DOHH2 (cell line): ENCODE measurements around the gene SRPK2.
"Not testable (repeated sequence)": the region's sequence is repeated elsewhere in the genome, so short reads cannot be mapped to it uniquely, and the experiment has no call there.

ENCODE experiments used
- H3F3A ChIP-seq: fragments of 200-600 bp; sonication (generic), shearing (Covaris generic); 2 replicates; pipeline ENCODE4 v1.6.0; 2016; ENCODE audit warnings: antibody characterized with exemption, mild to moderate bottlenecking; ENCODE audit not compliant: control insufficient read depth, insufficient read depth
- H3K27ac ChIP-seq: fragments of 200-600 bp; sonication (generic); 2 replicates; pipeline ENCODE4 v1.5.1; 2014; ENCODE audit warnings: low read depth, mild to moderate bottlenecking, low read length, moderate library complexity
- H3K27me3 ChIP-seq: fragments of 200-600 bp; sonication (generic); 2 replicates; pipeline ENCODE4 v1.6.1; 2014; ENCODE audit warnings: mild to moderate bottlenecking, low read length, mixed read lengths; ENCODE audit not compliant: control insufficient read depth
- H3K36me3 ChIP-seq: fragments of 200-600 bp; sonication (generic); 2 replicates; pipeline ENCODE4 v1.6.1; 2014; ENCODE audit warnings: mild to moderate bottlenecking, low read length, moderate library complexity, mixed read lengths; ENCODE audit not compliant: control insufficient read depth
- H3K4me1 ChIP-seq: fragments of 200-600 bp; sonication (generic); 2 replicates; pipeline ENCODE4 v1.6.1; 2014; ENCODE audit warnings: mild to moderate bottlenecking, low read length, mixed read lengths; ENCODE audit not compliant: control insufficient read depth
- H3K4me2 ChIP-seq: fragments of 200-600 bp; sonication (generic); 2 replicates; pipeline ENCODE4 v1.6.0; 2014; ENCODE audit warnings: mild to moderate bottlenecking, low read length, moderate library complexity
- H3K4me3 ChIP-seq: fragments of 200-600 bp; sonication (generic); 2 replicates; pipeline ENCODE4 v1.5.1; 2014; ENCODE audit warnings: mild to moderate bottlenecking, low read length, mixed read lengths
- H3K79me2 ChIP-seq: fragments of 200-600 bp; sonication (generic); 2 replicates; pipeline ENCODE4 v1.6.1; 2014; ENCODE audit warnings: mild to moderate bottlenecking, low read length, mixed read lengths; ENCODE audit not compliant: control insufficient read depth
- H3K9me2 ChIP-seq: fragments of 200-600 bp; sonication (generic); replicated peaks from 2 replicates; pipeline ENCODE4 v1.6.1; 2014; ENCODE audit warnings: mild to moderate bottlenecking, low read length, mixed read lengths; ENCODE audit not compliant: control insufficient read depth
- H3K9me3 ChIP-seq: fragments of 200-600 bp; sonication (generic); 2 replicates; pipeline ENCODE4 v1.6.1; 2014; ENCODE audit warnings: antibody characterized with exemption, low read length, mixed read lengths; ENCODE audit not compliant: control insufficient read depth, insufficient read depth
- H4K20me1 ChIP-seq: fragments of 200-600 bp; sonication (generic); 2 replicates; pipeline ENCODE4 v1.6.0; 2014; ENCODE audit warnings: low read depth, mild to moderate bottlenecking, antibody characterized with exemption, low read length, moderate library complexity; ENCODE audit not compliant: control insufficient read depth, insufficient read depth
- EZH2phosphoT487 ChIP-seq: fragments of 200-600 bp; sonication (generic); IDR thresholded peaks from 2 replicates; pipeline ENCODE4 v1.6.1; 2017; ENCODE audit warnings: borderline replicate concordance, mild to moderate bottlenecking, antibody characterized with exemption, low read length, moderate library complexity, mixed read lengths
- TF ChIP-seq, protein P1 (sequence below): fragments of 200-600 bp; sonication (generic); IDR thresholded peaks from one replicate; pipeline ENCODE4 v1.5.1; 2014; ENCODE audit warnings: antibody characterized with exemption, mild to moderate bottlenecking, low read depth, low read length; ENCODE audit not compliant: poor library complexity, severe bottlenecking

SRPK2 gene

GRCh38 chr7:105304040-105304895 lies 84.5 kb downstream of the SRPK2 start:
- H3K4me3 ChIP-seq = no peak overlapping the region
- H4K20me1 ChIP-seq = no peaks in the 10 kb centered on the region
- H3K4me1 ChIP-seq = peaks cover 7% of the 10 kb centered on the region; the same call in 1 of the 2 replicates
- no peaks in the 10 kb centered on the region for H3K36me3 ChIP-seq
- no peaks in the 10 kb centered on the region for H3F3A ChIP-seq
- TF ChIP-seq EZH2phosphoT487 = no peak
- TF ChIP-seq, protein P1, sequence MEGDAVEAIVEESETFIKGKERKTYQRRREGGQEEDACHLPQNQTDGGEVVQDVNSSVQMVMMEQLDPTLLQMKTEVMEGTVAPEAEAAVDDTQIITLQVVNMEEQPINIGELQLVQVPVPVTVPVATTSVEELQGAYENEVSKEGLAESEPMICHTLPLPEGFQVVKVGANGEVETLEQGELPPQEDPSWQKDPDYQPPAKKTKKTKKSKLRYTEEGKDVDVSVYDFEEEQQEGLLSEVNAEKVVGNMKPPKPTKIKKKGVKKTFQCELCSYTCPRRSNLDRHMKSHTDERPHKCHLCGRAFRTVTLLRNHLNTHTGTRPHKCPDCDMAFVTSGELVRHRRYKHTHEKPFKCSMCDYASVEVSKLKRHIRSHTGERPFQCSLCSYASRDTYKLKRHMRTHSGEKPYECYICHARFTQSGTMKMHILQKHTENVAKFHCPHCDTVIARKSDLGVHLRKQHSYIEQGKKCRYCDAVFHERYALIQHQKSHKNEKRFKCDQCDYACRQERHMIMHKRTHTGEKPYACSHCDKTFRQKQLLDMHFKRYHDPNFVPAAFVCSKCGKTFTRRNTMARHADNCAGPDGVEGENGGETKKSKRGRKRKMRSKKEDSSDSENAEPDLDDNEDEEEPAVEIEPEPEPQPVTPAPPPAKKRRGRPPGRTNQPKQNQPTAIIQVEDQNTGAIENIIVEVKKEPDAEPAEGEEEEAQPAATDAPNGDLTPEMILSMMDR = no peak
- no peaks in the 10 kb centered on the region for H3K27me3 ChIP-seq
- H3K9me2 ChIP-seq = no peaks in the 10 kb centered on the region
- H3K9me3 ChIP-seq = no peaks in the 10 kb centered on the region
- H3K4me2 ChIP-seq = no peak overlapping the region
- peaks cover 6% of the 10 kb centered on the region; the same call in 1 of the 2 replicates for H3K79me2 ChIP-seq
- no peak overlapping the region for H3K27ac ChIP-seq

- H3K9me3 ChIP-seq, H3F3A ChIP-seq, H3K4me1 ChIP-seq, H3K27ac ChIP-seq, H3K36me3 ChIP-seq, H3K27me3 ChIP-seq, H3K79me2 ChIP-seq, H4K20me1 ChIP-seq, H3K9me2 ChIP-seq, H3K4me2 ChIP-seq, H3K4me3 ChIP-seq: not testable (repeated sequence)
Observed at GRCh38 chr7:105300587-105300986, 88.1 kb downstream of the SRPK2 start.

DNA sequence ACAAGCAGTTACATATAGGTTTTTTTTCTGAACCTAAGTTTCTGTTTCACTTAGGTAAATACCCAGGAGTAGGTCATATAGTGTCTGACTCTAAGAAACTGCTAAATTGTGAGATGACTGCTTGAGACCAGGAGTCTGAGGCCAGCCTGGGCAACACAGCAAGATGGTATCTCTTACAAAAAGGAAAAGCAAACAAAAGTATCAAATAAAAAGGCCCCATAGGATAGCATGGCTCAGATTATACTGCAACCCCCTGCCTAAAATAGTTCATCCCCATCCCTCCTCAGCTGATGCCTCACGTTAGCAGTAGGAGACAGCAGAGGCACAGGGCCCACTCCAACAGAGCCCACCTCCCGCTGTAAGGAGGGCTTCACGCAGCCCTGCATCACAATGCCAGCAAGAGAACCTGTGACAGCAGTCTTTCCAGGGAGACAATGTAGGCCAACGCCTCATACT lies 90.3 kb downstream of the SRPK2 start:
- no peaks in the 10 kb centered on the region for H4K20me1 ChIP-seq
- no peaks in the 10 kb centered on the region for H3F3A ChIP-seq
- no peak overlapping the region for H3K4me3 ChIP-seq
- no peaks in the 10 kb centered on the region for H3K36me3 ChIP-seq
- TF ChIP-seq, protein P1 = no peak
- TF ChIP-seq EZH2phosphoT487 = no peak
- H3K27ac ChIP-seq = no peak overlapping the region
- peaks cover 4% of the 10 kb centered on the region; the same call in 1 of the 2 replicates for H3K4me1 ChIP-seq
- no peaks in the 10 kb centered on the region for H3K9me2 ChIP-seq
- 0 out of 2 replicates have a peak, but pooled peaks cover 4% of the 10 kb centered on the region for H3K79me2 ChIP-seq
- H3K9me3 ChIP-seq = no peaks in the 10 kb centered on the region
- no peaks in the 10 kb centered on the region for H3K27me3 ChIP-seq
- no peak overlapping the region for H3K4me2 ChIP-seq

- H3K27me3 ChIP-seq = no peaks in the 10 kb centered on the region
- no peaks in the 10 kb centered on the region for H3K9me2 ChIP-seq
- H3K27ac ChIP-seq = no peak overlapping the region
- no peaks in the 10 kb centered on the region for H3F3A ChIP-seq
- no peak overlapping the region for H3K4me2 ChIP-seq
- H3K9me3 ChIP-seq = no peaks in the 10 kb centered on the region
- no peaks in the 10 kb centered on the region for H4K20me1 ChIP-seq
- TF ChIP-seq, protein P1 = no peak
- no peak for TF ChIP-seq EZH2phosphoT487
- 0 out of 2 replicates have a peak, but pooled peaks cover 4% of the 10 kb centered on the region for H3K79me2 ChIP-seq
- peaks cover 4% of the 10 kb centered on the region; the same call in 1 of the 2 replicates for H3K4me1 ChIP-seq
- no peaks in the 10 kb centered on the region for H3K36me3 ChIP-seq
- H3K4me3 ChIP-seq = no peak overlapping the region
Observed at GRCh38 chr7:105297985-105298384, 90.7 kb downstream of the SRPK2 start.
